Dermis blood vessel endothelial cell (primary cell): ENCODE data around the gene CCDC88C. TPM values are rescaled to one million over a fixed set of nuclear protein-coding genes. Genes with fewer than 3 reads are reported as not detected.
"Not testable (repeated sequence)": the region's sequence is repeated elsewhere in the genome, so short reads cannot be mapped to it uniquely, and the experiment has no call there.

Experiments used
- DNase-seq: peaks from one replicate; pipeline ENCODE4 v3.0.0; 2010
- total RNA-seq: library from RNA; depleted of rRNA; stranded (reverse); fragments of >200 nt; gene quantifications from 2 replicates; pipeline ENCODE4 v1.2.3, GENCODE V29; 2014

CCDC88C gene
- total RNA-seq, 1 donor from 2014 or later: 50.0 TPM

DNA sequence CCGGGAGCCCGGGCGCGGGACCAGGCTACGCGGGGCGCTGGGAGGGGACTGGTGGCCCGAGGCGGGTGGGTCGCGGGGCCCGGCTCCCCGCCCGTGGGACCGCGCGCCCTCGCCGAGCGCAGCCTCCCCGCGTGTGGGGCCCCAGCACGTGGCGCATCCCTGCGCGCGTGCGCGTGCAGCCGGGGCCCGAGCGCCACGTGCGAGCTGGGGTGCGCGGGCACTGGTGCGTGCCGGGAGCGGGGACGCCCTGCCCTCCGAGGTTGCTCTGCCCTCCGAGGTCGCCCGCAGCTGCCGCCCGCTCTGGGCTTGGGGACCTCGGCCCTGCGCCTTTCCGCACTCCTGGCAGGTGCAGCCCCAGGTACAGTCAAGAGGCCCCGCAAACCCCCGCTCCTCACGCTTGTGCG, 365 bp upstream of the CCDC88C start:
- peak; percentile 71 for DNase-seq

DNA sequence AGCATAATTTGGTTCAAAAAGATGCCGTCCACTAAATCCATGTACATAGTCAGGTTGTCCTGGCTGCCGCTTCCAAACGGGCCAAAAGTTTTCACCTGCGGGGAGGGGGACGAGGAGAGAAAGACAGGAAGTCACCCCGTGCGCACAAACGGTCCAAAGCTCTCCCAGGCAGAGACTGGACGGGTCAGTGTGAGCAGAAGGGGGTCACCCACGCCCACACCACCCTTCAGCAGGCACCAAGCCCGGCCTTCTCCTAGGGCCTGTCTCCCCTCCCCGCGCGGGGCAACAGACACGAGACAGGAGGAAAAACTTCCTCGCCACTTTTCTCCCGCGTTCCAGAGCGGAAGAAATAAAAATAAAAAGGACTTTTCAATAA, 888 bp downstream of the CCDC88C start:
- peak; percentile 33 for DNase-seq

DNA sequence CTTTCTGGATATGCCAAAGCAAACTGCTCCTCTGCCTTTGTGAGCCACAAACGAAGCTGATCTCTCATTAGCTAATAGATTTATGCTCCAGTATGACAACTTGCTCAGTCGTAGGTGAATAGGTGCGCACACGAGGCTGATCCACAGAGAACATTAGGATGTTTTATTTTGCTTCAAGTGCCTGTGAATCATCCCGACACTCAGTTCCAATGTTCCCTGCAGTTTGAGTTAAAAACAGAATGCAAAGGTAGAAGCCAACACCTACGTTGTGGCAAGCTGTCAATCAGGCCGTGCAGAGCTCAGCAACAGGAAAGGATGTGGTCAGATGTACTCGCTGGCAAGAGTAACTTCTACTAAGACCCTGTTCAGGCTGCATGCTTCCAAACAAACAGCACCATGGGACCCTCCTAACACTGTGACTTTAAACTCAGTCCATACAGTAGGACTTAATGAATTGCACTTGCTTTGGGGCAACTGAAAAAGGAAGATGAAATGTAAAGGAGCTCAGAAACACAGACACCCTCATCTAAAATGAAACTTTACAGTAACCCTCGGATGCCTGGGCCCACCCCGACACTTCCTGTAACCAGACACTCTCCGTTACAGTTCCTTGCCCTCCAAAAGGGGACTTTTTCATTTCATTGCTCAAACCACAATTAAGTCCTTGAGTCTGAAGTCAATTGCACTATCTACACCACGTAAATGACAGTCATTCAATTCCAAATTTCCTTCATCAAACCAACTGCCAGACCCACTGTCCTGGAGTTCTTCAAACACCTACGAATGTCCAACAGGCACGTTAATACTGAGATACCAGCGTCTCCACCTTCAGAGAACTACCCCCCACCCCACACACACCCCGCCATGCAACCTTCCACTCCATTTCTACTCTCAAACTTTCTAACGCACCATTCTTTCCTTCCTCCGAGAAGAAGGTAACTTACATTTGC, 1.6 kb downstream of the CCDC88C start:
- DNase-seq: peak; percentile 50

DNA sequence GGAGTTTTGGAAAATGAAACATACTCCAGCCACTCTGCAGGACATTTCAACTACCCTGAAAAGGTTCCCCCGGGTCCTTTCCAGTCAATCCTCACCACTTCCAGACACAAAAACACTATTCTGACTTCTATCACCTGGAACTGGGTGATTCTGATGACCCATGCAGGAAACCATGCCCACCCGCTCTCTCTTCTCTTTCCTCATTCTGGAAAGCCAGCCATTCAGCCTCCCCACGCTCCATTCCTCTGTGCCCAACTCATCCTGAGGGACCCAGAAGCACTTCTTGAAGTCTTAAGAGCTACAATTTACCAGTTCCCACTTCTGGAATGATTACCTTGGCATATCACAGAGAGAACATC, 3.2 kb downstream of the CCDC88C start:
- DNase-seq: no peak

DNA sequence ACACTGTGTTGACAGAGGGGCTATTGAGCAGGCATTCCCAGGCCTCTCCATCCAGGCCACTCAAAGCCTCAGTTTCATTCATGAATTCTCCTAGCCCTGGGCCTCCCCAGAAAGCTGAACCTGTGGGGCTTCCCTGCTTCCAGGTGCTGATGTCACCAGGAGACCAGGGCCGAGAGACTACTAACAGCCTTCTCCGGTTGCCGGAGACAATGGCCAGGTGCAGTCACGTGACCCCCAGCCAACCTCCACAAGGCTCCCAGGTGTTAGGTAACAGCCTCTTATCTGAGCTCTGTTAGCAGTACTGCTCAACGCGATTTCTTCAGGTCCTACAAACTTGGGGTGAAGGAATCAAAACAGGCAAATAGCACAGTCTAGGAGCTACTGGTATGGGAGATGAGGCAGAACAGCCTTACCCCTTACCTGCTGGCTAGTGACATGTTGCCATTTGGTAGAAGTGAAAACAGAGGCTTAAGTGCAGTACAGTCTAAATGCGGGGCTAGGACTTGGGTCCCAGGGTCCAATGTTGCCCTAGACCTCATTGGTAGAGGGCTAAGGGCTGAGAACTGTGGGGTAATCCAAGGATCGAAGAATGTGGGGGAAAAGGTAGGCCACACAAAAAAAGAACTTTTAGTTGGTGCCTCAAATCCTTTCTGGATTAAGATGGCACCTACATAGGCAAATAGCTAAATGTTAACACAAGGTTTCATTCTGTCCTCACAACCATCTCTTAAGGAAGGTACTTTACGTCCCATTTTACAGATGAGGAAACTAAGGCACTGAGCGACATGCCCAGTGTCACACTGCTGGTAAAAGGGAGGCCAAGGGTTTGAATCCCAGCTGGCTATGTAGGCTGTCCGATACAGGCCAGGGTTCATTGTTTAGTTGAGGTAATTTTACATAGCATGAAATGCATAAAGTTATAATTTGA, 3.8 kb downstream of the CCDC88C start:
- DNase-seq: no peak

DNA sequence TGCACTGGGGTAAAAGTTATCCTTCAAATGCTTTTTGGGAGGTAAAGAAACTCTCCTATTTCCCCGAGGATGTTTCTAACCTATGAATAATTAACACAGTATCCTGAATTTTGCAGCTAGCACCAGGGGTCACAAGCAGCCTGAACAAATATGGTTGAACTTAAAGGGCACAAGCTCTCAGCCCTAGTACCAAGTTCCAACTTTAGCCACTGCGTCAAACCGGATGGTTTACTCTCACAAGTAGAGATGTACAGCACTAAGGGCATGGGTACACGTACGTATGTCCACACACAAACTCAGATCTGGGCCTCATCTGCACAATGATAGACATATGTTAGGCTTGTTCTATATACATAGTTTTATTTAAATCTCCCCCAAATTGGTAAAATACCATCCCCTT, 4.7 kb downstream of the CCDC88C start:
- DNase-seq: no peak

DNA sequence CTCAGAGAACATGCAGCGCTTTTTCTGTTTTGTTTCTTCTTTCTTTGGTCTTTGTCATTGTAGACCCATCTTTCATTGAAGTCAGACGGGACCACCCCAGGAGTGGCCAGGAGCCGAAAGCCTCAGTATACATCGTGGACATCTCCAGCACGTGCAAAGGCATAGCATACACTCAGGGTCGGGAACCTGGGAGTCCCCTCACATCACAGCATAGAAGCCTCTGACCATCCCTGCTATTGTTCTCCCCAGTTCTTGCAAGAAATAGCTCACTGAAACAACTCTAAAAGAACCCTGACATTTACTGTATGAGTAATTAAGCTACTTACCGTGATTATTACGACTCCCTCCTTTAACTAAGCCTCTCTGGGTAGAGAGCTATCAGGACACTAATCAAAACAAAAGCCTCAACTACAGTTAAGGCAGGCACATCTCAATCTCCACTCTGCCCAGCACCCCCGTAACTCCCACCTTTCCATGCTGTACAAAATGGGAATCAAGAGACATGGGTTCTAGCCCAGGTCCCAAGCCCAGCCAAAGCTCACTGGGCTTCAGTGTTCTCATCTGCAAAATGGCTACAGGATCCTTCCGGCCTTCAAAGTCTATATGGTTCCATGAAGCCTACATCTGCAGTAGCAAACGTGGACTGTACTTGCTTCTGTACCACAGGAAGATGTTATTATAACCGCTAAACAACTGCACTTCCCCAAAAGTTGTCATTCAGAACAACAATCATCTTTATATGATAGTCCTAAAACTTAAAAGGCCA, 6.7 kb downstream of the CCDC88C start:
- DNase-seq: no peak

DNA sequence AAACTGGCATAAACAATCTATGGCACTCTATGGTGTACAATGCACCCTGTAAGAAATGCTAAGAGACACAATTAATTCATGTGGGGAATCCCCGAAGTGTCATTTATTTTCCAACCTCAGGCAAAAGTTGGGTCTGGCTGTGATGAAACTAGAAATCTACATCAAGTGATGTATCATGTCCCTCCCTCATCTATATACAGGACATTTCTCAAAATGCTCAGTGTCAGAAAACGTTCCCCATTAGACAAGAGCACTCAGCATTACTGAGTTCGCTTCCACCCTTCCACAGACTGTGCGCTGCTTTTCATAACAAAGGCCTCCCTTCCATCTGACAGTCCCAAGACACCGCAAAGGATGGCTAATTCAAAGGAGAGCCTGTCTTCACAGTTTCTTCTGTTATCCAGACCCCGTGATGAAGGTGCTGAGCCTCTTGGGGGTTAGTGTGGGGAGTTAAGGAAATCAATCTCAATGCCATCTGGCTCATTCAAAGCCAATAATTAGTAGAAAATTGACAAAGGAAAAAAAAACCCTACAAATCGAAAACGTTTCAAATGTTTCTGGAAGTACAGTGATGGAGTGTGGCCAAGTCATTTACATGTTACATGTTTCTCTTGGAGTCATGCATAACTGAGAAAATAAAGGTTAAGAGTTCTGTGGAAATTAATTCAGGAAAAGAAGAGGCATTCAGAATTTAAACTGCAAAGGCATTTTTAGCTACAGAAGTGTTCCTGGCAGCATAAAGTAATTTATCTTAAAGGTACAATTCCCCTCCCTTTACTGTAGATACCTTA, 7.5 kb downstream of the CCDC88C start:
- no peak for DNase-seq

DNA sequence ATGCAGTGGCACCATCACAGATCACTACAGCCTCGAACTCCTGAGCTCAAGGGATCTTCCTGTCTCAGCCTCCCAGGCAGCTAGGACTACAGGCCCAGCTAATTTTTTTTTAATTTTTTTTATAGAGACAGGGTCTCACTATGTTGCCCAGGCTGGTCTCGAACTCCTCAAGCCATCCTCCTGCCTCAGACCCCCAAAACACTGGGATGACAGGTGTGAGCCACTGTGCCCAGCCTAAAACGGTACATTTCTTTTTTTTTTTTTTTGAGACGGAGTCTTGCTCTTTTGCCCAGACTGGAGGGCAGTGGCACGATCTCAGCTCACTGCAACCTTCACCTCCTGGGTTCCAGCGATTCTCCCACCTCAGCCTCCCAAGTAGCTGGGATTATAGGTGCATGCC, 8.4 kb downstream of the CCDC88C start:
- DNase-seq: not testable (repeated sequence)

DNA sequence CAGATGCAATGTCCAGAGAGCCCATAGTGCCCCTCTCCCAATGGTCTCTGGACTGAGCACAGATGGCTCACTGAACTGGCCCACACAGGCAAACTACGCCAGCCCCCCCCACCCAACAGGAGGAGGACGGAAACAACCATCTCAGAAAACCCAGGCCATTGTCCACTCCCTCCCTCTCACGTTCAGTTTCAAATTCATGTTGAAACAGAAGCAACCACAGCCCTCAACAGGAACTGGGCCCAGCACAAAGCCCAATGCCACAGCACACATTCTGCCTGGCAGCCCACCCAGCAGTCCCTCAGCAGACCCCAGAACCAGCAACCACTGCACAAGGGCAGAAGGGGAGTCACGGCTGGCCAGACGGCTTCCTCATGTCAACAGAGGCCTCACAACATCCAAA, 10.6 kb downstream of the CCDC88C start:
- no peak for DNase-seq

DNA sequence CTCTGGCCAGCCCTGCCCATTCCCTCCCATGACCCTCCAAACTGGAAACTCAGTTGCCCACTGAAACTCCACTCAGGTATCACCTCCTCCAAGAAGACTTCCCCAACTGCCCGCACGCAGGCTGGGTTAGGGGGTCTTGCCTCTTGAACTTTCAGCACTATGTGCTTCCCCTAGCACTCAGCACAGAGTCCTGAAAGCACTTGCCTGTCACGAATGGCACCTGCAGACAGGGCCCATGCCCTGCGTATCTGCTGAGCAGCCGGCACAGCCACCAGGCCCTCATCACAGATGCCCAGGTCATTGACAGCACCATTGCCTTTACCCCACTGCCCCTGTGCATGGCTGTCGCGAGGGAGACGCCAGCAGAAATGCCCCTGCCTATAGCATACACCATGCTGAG, 11.2 kb downstream of the CCDC88C start:
- DNase-seq: no peak

DNA sequence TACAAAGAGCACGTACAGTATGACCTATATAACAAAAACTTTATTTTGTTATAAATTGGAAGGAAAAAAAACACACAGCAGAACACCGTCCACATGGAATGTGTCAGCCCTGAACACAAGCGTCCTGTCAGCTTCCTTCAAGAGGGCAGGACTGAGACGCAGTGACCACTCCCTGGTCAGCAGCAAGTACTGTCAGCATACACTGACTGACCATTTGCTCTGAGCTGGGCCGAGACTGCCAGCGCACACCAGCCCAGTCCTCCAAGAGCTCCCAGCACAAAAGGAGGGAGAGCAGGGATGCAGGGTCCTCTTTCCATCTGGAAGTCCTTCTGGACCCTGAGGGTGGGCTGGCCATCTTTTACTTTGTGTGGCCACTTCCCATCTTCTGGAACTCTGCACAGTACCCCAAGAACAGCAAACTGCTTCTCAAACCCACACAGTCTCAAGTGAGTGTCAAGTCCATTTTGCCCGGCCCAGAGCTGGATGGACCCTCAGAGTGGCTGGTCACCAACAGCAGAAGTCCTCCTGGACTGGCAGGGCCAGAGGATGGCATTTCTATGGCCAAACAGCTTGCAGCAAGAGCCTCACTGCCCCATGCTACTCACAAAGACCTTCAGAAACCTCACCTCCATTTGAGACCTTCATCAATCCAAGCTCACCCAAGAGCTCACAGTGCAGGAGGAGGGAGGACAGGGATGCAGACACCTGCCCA, 11.7 kb downstream of the CCDC88C start:
- DNase-seq: peak; percentile 42

DNA sequence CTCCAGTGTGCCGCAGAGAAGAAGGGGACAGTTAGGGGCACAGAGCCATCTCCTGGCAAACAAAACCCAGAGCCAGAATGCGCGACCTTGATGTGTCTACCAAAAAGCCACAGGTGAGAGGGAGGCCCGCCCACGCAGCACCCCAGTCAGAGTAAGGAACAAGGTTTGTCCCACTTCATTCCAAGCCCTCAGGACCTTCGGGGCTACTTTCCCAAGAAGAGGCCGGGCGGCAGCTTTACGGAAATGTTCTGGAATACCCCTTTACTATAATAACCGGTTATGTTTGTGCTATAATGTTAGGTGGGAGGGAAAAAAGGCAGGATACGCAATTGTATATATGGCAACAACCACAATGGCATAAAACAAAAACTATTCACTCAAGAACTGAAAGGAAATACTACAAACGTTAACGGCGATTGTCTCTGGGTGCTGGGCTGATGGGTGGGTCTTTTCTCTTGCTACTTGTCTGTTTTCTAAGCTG, 12.3 kb downstream of the CCDC88C start:
- DNase-seq: no peak

DNA sequence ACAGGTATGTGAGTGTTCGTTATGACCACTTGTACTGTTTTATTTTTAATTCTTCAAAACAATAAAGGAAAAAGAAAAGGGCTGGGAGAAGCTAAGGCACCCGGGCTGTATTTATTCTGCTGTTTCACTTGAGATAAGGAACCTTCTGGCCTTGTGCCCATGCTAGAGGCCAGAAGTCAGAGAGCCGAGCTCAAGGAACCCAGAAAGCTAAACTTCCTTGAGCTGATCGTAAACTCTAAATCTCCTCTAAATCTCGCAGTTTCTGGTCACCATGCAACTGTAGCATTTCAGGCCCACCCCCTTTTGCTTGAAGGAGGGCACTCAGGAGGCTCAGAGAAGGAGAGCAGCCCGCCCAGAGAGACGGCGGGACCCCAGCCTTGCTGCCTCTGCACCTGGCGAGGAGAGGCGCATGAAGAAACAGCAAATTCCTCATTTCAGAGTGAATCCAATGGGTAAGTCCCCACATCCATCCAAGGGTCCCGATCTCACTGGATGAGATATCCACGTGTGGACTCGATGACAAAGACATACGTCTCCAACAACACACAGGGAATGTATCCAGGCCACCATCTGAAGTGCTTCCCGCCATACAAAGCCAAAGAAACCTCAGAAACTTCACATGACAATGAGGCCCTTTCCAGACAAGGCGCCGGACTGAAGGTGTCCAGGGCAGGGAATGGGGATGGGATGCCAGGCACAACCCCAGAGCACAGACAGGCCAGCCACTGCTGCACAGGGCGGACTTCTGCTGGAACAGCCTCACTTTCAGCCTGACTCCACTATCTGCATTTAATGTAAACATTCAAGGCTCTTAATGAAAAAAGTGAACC, 14.6 kb downstream of the CCDC88C start:
- DNase-seq: peak; percentile 81

DNA sequence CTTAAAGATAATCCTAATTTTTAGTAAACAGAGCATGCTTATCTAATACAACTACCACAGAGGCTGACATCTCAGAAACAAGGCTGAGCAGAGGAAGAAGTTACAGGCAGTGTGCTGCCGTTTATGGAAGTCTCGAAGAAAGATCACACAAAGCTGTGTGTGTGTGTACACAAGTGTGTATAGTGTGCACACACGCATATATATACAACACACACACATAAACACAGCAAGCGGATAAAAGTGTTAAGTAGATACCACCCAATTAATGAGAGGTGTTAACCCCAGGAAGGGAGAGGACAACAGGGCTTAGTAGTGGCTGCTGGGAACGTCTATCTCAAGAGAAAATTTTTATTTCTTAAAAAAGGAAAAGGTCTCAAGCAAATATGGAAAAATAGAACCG, 15.3 kb downstream of the CCDC88C start:
- peak; percentile 38 for DNase-seq

DNA sequence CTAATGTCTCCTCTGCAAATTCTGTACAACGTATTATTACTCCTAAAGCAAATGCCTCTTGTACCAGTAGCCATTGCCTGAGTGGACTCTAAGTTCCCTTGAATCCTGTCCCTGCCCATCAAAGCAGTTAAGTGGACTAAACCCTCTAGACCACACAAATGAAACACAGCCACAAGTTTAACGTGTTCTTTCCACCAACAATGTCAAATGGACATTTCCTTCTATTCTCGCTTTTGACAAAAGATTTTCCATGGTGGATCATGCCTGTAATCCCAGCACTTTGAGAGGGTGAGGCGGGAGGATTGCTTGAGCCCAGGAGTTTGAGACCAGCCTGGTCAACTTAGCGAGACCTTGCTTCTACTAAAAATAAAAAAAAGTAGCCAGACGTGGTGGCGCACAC, 15.9 kb downstream of the CCDC88C start:
- DNase-seq: peak; percentile 28

DNA sequence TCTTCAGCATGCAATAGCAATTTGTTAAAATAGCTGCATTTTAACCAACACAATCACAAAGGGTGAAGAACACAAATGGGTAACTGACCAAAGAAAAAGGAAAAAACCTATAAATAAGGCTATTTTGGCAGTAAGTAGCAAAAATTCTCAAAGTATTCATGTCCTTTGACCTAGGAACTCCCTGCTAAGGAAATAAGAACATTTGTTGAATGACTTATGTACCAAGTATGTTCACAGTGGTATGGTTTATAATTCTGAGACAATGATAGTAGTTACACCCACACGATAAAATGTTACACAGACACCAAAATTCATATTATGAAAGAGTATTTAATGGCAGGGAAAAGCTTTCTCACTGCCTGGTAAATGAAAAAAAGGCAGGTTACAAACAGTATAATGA, 16.9 kb downstream of the CCDC88C start:
- peak; percentile 68 for DNase-seq

DNA sequence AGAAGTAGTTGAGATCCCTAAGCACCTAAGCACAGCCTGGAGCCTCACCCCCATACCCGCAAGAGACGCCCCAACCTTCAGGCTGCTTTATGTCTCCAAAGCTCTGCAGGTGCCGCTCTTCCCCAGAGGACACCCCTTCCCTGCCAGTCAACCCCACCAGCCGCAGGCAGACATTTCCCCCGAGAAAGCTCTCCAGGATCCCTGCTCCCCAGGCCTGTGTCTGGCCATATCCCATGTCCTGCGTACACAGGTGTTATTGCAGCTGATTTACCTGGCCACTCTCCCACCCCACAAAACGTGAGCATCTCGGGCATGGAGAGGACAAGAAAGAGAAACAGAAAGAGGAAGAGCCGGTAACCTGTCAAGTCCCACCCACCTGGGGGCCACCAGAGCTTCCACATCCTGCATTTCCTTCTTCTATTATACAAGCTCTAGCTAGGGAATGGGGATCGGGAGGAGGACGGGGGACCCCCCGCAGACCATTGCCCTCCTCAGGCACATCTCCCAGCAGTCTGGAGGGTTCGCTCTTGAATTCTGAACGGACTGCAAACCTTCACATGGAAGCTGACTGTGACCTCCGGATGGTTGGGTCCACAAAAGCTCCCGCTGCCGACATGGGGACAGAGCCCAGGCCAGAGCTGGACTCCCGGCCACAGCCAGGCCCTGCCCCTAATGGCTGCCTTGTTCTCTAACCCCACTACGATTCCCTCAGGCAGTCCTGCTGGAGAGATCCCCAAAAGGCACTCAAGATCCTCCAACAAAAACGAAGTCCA, 17.6 kb downstream of the CCDC88C start:
- peak; percentile 21 for DNase-seq

DNA sequence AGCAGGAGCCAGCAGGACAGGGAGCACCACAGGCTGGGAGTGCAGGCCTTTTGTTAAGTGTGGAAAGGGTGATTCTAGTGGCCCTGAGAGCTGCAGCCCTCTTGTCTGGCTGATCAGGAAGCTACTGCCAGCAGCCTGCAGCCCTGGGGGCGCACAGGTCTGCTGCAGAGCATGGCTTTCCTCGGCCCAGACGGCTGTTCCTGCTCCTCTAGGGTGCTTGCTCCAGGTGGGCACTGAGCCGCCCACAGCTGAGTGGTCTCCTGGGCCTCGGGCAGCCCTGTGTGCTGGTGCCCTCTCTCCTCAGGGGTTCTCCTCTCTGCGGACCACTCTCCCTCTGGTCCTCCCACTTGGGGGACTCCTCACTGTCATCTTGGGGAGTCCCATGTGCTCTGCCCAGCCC, 18.9 kb downstream of the CCDC88C start:
- no peak for DNase-seq
